Omental fat pad (tissue), 4 donors: Measurements from ENCODE around the gene DGCR8. TPM values are rescaled to one million over a fixed set of nuclear protein-coding genes. Genes with fewer than 3 reads are reported as not detected.

Experiments
- ATAC-seq: fragments of 150-250 bp; one replicate; pipeline ENCODE4 v1.9.1; 2016; ENCODE audit warnings: mild to moderate bottlenecking, moderate library complexity; ENCODE audit not compliant: low FRiP score
- DNase-seq: peaks from one replicate; pipeline ENCODE4 v3.0.0-alpha.2; 2019; ENCODE audit warnings: low spot score
- CTCF ChIP-seq, 3 donors: fragments of 450-650 bp; IDR thresholded peaks; one replicate each; pipeline ENCODE4 v1.5.1; 2016 to 2017; ENCODE audit warnings: antibody characterized with exemption in 3 of 3, mild to moderate bottlenecking in 3 of 3, moderate library complexity in 2 of 3
- total RNA-seq, 4 donors: library from RNA; depleted of rRNA; stranded (reverse); fragments of >200 nt; gene quantifications; one replicate each; pipeline ENCODE4 v1.1.0, GENCODE V29; 2016

DGCR8 gene
- total RNA-seq, 4 donors from 2014 or later: 16.9 to 33.5 (median 24.1) TPM

- TF ChIP-seq CTCF (IDR thresholded peaks at IDR 0.05): no peak
- ATAC-seq (no peak), DNase-seq (no peak)
Measured at GRCh38 chr22:20129747-20130014, 49.6 kb downstream of the DGCR8 start.

GRCh38 chr22:20130319-20130718, 50.3 kb downstream of the DGCR8 start:
- no peak for ATAC-seq
- no peak for TF ChIP-seq CTCF (IDR thresholded peaks at IDR 0.05)
- DNase-seq: no peak

GRCh38 chr22:20130731-20131596, 50.9 kb downstream of the DGCR8 start:
- peak; percentile 82 for ATAC-seq
- peak; percentile 67 for DNase-seq
- no peak for TF ChIP-seq CTCF (IDR thresholded peaks at IDR 0.05)

GRCh38 chr22:20131597-20131858, 51.5 kb downstream of the DGCR8 start, which contains the start of gene ZDHHC8:
TSS of gene ZDHHC8 (plus strand) at chr22:20131804. CDS start at chr22:20131948, 144 bp downstream.
- no peak for DNase-seq
- no peak for TF ChIP-seq CTCF (IDR thresholded peaks at IDR 0.05)
- ATAC-seq: peak; percentile 63

- ATAC-seq: no peak
- no peak for DNase-seq
- no peak for TF ChIP-seq CTCF (IDR thresholded peaks at IDR 0.05)
Measured at GRCh38 chr22:20131859-20132685, 52.0 kb downstream of the DGCR8 start.

GRCh38 chr22:20132686-20133246, 52.7 kb downstream of the DGCR8 start:
- DNase-seq: no peak
- ATAC-seq: no peak
- no peak for TF ChIP-seq CTCF (IDR thresholded peaks at IDR 0.05)
